ENCODE measurements around the gene LY86. TPM values are rescaled to one million over a fixed set of nuclear protein-coding genes. Genes with fewer than 3 reads are reported as not detected.

Gene LY86
- total and polyA plus RNA-seq, 12 donors = 0.23 to 7.6 (median 0.91) TPM

DNA sequence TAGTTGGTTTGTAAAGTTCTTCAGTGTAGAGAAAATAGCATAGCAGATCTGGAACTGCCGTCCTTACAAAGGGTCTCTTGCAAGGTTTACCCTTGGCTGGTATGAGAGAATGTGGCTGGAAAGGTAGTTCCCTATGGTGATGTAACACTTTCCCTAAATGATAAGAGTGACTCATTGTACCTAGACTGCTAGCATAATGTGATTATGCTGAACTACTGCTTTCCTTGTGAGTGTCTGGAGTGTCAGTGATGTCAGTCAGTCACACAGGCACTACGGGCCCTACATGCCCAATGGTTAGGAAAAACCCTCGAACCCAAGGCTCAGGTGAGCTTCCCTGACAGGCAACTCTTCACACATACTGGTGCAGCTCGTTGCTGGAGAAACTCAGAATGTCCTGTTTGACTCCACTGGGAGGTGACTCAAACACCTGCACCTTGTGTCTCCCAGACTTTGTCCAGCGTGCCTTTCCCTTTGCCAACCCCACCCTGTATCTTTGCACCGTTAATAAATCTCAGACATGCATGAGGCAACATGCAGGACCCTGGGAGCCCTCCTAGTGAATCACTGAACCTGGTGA, 28.4 kb upstream of the LY86 start:
- Histone ChIP-seq H3K4me3 (no peak overlapping the region), H3K27me3 (peaks cover 0 to 5% (median 0%) of the 10 kb centered on the region in 7 donors), H3K4me1 (peaks cover 0 to 14% (median 0%) of the 10 kb centered on the region in 9 donors), H3K27ac (no peak overlapping the region), H3K9me3 (no peaks in the 10 kb centered on the region), H3K36me3 (no peaks in the 10 kb centered on the region)
- ATAC-seq (no peak), DNase-seq (no peak)
- TF ChIP-seq CTCF (IDR thresholded peaks at IDR 0.05) = no peak
- WGBS, 2 donors = 78 to 84% methylated on average over 6 of the region's 6 CpGs
- intact Hi-C loops (cut with DNase I) = loop anchor here in 8 of 10 donors (5.0 to 10.0 kb wide), 5 partner anchors 95 to 1415 kb away; no protein-coding TSS in a partner anchor

DNA sequence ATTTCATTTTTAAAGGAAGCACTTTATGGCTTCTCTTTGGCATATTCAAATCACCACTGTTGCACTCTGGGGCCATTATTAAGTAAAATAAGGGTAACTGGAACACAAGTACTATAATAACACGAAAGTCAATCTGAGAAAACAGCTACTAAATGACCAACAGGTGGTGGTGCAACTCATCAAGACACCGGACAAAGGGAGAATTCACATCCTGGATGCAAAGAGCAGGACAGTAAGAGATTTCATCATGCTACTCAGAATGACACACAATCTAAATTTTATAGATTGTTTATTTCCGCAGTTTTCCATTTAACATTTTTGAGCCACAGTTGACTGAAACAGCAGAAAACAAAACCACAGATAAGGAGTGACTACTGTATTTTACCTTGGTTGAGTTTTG, 27.6 kb upstream of the LY86 start:
- no peak for ATAC-seq
- WGBS, 2 donors = 53 to 54% methylated on average over 3 of the region's 3 CpGs
- intact Hi-C loops (cut with DNase I) = loop anchor here in 5 of 10 donors (10.0 kb wide), 3 partner anchors 94 to 684 kb away; no protein-coding TSS in a partner anchor
- H3K9me3 ChIP-seq = no peaks in the 10 kb centered on the region
- DNase-seq = no peak
- no peaks in the 10 kb centered on the region for H3K36me3 ChIP-seq
- TF ChIP-seq CTCF (IDR thresholded peaks at IDR 0.05) = peak in 7 of 9 donors; percentile 21 to 56 (median 31)
- no peak overlapping the region for H3K27ac ChIP-seq
- peaks cover 0 to 14% (median 0%) of the 10 kb centered on the region in 9 donors for H3K4me1 ChIP-seq
- no peaks in the 10 kb centered on the region for H3K27me3 ChIP-seq
- no peak overlapping the region for H3K4me3 ChIP-seq

DNA sequence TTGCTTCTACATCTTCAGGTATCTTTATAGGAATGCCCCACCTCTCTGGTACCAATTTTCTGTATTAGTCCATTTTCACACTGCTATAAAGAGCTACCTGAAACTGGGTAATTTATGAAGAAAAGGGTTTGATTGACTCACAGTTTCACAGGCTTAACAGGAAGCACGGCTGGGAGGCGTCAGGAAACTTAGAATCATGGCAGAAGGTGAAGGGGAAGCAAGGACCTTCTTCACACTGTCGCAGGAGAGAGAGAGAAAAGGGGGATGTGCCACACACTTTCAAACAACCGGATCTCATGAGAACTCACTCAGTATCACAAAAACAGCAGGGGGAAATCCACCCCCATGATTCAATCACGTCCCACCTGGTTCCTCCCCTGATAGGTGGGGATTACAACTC, 24.4 kb upstream of the LY86 start:
- intact Hi-C loops (cut with DNase I) = loop anchor here in 5 of 10 donors (10.0 kb wide), 3 partner anchors 91 to 681 kb away; no protein-coding TSS in a partner anchor
- no peak for TF ChIP-seq CTCF (IDR thresholded peaks at IDR 0.05)
- no peak for ATAC-seq

DNA sequence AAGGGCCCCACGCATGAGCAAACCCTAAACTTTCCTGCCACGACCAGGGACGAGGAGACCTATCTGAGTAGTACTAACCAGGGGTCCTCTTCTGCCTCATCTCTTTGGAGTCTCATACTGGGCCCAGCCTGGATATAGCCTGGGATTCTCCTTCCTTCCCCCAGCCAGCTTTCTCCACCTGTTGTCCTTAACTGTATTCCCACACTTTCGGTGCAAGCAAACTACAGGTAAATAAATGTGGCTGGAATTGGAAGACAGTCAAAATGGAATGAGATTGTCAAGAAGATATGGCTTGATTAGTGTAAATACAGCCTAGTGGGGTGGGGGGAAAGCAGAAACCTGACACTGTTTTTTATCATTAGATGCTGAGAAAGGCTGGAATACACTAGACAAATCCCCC, 23.5 kb upstream of the LY86 start:
- 93 to 94% methylated on average over 4 of the region's 4 CpGs for WGBS, 2 donors
- H3K4me1 ChIP-seq = peaks cover 0 to 6% (median 0%) of the 10 kb centered on the region in 9 donors
- ATAC-seq (no peak), DNase-seq (no peak)
- TF ChIP-seq CTCF (IDR thresholded peaks at IDR 0.05) = no peak
- H3K4me3 ChIP-seq = no peak overlapping the region
- no peaks in the 10 kb centered on the region for H3K36me3 ChIP-seq
- intact Hi-C loops (cut with DNase I) = loop anchor here in 5 of 10 donors (10.0 kb wide), 3 partner anchors 90 to 680 kb away; no protein-coding TSS in a partner anchor
- no peak overlapping the region for H3K27ac ChIP-seq
- no peaks in the 10 kb centered on the region for H3K9me3 ChIP-seq
- no peaks in the 10 kb centered on the region for H3K27me3 ChIP-seq

More for the DNA sequence above, 24.4 kb upstream of the LY86 start:
- no peak overlapping the region for H3K27ac ChIP-seq
- no peaks in the 10 kb centered on the region for H3K27me3 ChIP-seq
- WGBS, 2 donors = 75 to 78% methylated on average over 5 of the region's 5 CpGs
- H3K4me3 ChIP-seq = no peak overlapping the region
- H3K36me3 ChIP-seq = no peaks in the 10 kb centered on the region
- no peaks in the 10 kb centered on the region for H3K4me1 ChIP-seq
- DNase-seq = no peak
- no peaks in the 10 kb centered on the region for H3K9me3 ChIP-seq
